Right hindlimb (tissue), 1 donor: ENCODE measurements around the gene UQCR11.

Experiments used
- DNase-seq: peaks from one replicate; pipeline ENCODE4 v3.0.0-alpha.2; 2018

Gene UQCR11

GRCh38 chr19:1585243-1585580, 20.1 kb downstream of the UQCR11 start:
- no peak for DNase-seq

- no peak for DNase-seq
Measured at GRCh38 chr19:1584500-1585242, 20.6 kb downstream of the UQCR11 start.

GRCh38 chr19:1582201-1582600, 23.1 kb downstream of the UQCR11 start:
- DNase-seq = no peak

- DNase-seq = no peak
Measured at GRCh38 chr19:1580957-1581356, 24.3 kb downstream of the UQCR11 start.

- DNase-seq = no peak
Measured at GRCh38 chr19:1580382-1580781, 24.9 kb downstream of the UQCR11 start.

- DNase-seq = no peak
Measured at GRCh38 chr19:1579222-1579621, 26.0 kb downstream of the UQCR11 start.

- DNase-seq = no peak
Measured at GRCh38 chr19:1577929-1578618, 27.2 kb downstream of the UQCR11 start.

GRCh38 chr19:1577090-1577928, 28.0 kb downstream of the UQCR11 start:
- no peak for DNase-seq

- no peak for DNase-seq
Measured at GRCh38 chr19:1576242-1577089, 28.8 kb downstream of the UQCR11 start.

- no peak for DNase-seq
Measured at GRCh38 chr19:1575323-1576241, 29.7 kb downstream of the UQCR11 start.

GRCh38 chr19:1574354-1575136, 30.7 kb downstream of the UQCR11 start:
- no peak for DNase-seq

- DNase-seq = no peak
Measured at GRCh38 chr19:1572795-1573194, 32.5 kb downstream of the UQCR11 start.

GRCh38 chr19:1571358-1571757, 33.9 kb downstream of the UQCR11 start:
- DNase-seq = no peak

- DNase-seq = no peak
Measured at GRCh38 chr19:1570836-1571235, 34.4 kb downstream of the UQCR11 start.

GRCh38 chr19:1569997-1570396, 35.3 kb downstream of the UQCR11 start:
- DNase-seq = no peak

- peak; percentile 79 for DNase-seq
Measured at GRCh38 chr19:1568320-1569019, 36.8 kb downstream of the UQCR11 start, which contains the start of gene MEX3D. TSS of gene MEX3D (minus strand) at chr19:1568325. CDS start at chr19:1568058, 267 bp downstream.

- no peak for DNase-seq
Measured at GRCh38 chr19:1567848-1568227, 37.4 kb downstream of the UQCR11 start.

GRCh38 chr19:1567116-1567847, 38.0 kb downstream of the UQCR11 start:
- DNase-seq = no peak

GRCh38 chr19:1566392-1567115, 38.7 kb downstream of the UQCR11 start:
- peak; percentile 91 for DNase-seq
